NCI-H2196 treated with DMSO at 0.1 percent for 48 hours (cell line): ENCODE results near the gene WASF3.
"Not testable (repeated sequence)": the region's sequence is repeated elsewhere in the genome, so short reads cannot be mapped to it uniquely, and the experiment has no call there.

Experiments used
- DNase-seq: peaks from one replicate; lab custom pipeline; 2025; ENCODE audit not compliant: unreplicated experiment; lab: John Stamatoyannopoulos, UW

The WASF3 gene

GRCh38 chr13:26624572-26624971, 67.1 kb downstream of the WASF3 start:
- no peak for DNase-seq

- DNase-seq = no peak
Measured at GRCh38 chr13:26626271-26626670, 68.8 kb downstream of the WASF3 start.

- no peak for DNase-seq
Measured at GRCh38 chr13:26628706-26629105, 71.2 kb downstream of the WASF3 start.

DNA sequence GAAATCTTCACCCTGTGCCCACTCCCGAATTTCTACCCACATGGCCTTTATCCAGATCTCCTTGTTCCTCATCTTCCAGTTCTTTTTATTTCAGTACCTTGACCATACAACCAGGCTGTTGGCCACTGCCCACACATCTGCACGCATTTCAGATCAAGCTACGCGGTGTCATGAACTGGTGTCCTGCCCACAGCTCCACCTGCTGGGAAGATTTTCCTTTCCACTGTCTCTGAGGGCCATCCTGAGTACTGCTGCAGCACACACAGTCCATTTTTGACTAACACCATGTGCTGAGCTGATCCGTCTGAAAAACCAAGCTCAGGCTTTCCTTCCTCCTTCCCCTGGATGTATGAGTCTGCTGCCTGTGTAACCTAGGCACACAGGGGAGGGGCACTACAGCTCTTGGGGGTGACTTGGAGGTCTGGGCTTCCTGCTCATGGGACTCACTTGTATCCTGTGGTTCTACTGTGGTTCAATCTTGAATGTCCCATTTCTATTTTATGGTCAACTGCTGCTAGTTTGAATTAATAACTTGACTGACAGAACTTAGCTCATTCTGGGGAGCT, 71.9 kb downstream of the WASF3 start:
- DNase-seq = no peak

DNA sequence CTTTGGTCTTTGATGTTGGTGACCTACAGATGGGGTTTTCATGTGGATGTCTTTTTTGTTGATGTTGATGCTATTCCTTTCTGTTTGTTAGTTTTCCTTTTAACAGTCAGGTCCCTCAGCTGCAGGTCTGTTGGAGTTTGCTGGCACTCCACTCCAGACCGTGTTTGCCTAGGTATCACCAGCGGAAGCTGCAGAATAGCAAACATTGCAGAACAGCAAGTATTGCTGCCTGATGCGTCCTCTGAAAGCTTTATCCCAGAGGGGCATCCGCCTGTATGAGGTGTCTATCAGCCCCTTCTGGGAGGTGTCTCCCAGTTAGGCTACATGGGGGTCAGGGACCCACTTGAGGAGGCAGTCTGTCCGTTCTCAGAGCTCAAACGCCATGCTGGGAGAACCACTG, 78.2 kb downstream of the WASF3 start:
- DNase-seq = not testable (repeated sequence)

DNA sequence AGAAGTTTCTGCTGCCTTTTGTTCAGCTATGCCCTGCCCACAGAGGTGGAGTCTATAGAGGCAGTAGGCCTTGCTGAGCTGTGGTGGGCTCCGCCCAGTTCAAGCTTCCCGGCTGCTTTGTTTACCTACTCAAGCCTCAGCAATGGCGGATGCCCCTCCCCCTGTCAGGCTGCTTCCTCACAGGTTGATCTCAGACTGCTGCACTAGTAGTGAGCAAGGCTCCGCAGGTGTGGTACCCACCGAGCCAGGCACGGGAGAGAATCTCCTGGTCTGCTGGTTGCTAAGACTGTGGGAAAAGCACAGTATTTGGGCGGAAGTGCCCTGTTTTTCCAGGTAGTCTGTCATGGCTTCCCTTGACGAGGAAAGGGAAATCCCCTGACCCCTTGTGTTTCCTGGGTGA, 78.6 kb downstream of the WASF3 start:
- not testable (repeated sequence) for DNase-seq

- DNase-seq = no peak
Measured at GRCh38 chr13:26646603-26647002, 89.1 kb downstream of the WASF3 start.

GRCh38 chr13:26651234-26651633, 93.8 kb downstream of the WASF3 start:
- no peak for DNase-seq

DNA sequence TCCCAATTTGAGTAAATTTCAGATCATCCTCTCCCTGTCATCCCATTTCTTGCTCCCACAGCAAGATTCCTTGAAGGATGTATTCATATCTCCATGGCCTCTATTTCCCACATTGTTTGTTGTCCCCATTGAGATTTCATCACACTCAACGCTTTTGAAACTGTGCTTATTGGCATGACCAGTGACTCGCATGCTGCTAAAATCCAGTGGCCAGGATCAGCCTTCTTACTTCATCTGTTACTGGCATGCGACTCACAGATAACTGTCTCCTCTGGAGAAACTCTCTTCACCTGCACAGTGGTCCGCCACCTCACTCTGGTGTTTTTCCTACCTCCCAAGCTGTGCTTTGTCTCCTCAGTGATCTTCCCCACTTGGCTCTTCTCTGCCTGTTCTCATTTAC, 95.8 kb downstream of the WASF3 start:
- no peak for DNase-seq

GRCh38 chr13:26653842-26654241, 96.4 kb downstream of the WASF3 start:
- no peak for DNase-seq

- DNase-seq = no peak
Measured at GRCh38 chr13:26656919-26657318, 99.4 kb downstream of the WASF3 start.

GRCh38 chr13:26658448-26659385, 101.2 kb downstream of the WASF3 start:
- no peak for DNase-seq

DNA sequence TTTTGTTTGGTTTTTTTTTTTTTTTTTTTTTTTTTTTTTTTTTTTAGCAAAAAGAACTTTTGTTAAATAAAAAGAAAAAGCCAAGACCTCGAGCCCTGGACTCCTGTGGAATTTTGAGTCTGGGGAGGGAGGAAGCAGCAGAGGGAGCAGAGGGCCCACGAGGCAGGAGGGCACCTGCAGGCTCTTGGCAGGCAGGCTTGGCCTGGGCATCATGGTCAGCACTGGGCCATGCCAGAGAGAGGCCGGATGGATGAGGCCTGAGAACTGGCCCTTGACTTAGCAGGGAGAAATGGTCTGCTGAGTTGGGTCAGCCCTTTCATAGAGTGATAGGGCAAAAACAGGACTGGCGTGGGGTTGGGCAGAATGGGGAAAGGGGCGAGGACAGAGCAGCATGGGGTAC, 102.7 kb downstream of the WASF3 start:
- no peak for DNase-seq

GRCh38 chr13:26660766-26661165, 103.3 kb downstream of the WASF3 start:
- no peak for DNase-seq

DNA sequence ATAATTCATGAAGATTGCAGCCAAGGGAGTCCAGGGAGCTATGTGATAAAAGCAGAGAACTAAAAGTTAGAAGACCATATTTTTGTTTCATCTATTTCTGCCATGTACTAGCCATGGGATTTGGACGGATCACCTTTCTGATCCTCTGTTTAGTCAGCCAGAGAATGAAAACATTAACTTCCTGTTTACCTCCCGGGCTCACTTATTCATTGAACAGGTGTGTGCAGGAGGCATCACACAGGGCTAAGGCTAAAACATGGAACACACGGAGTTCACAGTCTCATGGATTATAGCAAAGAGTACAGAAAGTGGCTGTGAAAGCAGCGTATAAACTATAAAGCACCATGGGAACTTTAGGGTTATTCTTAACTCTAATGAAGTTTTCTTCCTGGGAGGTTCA, 106.3 kb downstream of the WASF3 start:
- peak; percentile 25 for DNase-seq

DNA sequence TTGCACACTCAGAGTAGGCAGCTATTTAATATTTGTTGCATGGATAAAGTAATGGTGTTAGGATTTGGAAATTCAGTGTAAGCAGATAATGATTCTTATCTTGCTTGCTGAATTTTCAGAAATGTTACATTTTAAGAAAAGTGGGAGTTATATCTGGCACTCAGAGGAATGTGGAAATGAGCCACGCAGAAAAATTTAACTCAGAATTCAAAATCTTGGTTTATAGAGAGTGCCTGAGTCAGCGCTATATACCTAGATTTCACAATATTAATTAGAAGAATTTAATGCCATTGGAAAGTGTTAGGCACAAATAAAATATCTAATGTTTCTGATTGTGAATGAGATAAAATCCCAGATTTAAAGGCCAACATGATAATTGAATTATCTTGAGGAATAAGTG, 106.8 kb downstream of the WASF3 start:
- no peak for DNase-seq

DNA sequence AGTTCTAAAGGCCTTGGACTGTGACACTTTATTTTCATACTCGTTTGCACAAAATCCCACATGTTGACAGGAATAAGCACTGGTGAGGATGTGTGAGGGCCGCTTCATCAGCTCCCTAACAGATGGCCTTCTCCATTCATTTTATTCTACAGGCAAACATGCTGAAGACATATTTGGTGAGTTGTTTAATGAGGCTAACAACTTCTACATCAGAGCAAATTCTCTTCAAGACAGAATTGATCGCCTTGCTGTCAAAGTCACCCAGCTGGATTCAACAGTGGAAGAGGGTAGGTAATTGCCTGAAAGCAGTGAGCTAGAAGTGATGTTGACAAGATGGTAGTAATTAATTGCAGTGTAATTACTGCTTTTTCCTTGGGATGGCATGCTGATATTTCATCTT, 107.4 kb downstream of the WASF3 start:
- DNase-seq = no peak

GRCh38 chr13:26668357-26669146, 111.1 kb downstream of the WASF3 start:
- no peak for DNase-seq

- DNase-seq = no peak
Measured at GRCh38 chr13:26673890-26674289, 116.4 kb downstream of the WASF3 start.

GRCh38 chr13:26677156-26677555, 119.7 kb downstream of the WASF3 start:
- no peak for DNase-seq

GRCh38 chr13:26678330-26678729, 120.8 kb downstream of the WASF3 start:
- DNase-seq = no peak

DNA sequence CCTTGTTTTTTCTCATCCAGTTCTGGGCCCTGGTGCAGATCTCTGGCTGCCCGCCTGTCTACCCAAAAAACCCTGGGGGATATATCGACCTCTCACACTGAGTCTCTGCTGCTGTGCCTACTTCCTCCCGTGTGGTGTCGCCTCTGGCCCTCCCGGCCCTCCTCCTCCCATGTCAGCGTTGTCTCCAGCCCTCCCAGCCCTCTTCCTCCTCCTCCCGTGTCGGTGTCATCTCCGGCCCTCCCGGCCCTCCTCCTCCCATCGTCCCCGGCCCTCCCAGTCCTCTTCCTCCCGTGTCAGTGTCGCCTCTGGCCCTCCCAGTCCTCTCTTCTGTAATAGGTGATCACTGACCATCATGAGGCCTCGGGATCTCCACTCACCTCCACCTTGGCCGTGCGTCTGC, 121.3 kb downstream of the WASF3 start:
- DNase-seq = no peak
